Peyer's patch (tissue), 4 donors: Measurements from ENCODE around the gene OLIG3. TPM values are rescaled to one million over a fixed set of nuclear protein-coding genes. Genes with fewer than 3 reads are reported as not detected.
A peak's percentile ranks its signal among the peaks of the same experiment; 100 is the strongest.

Experiments
- DNase-seq, 3 donors: peaks; one replicate each; pipeline ENCODE4 v3.0.0-alpha.2; 2017 to 2019
- H3K27ac ChIP-seq, 4 donors: fragments of 200-600 bp; sonication (generic); one replicate each; pipeline ENCODE4 v1.5.1; 2016 to 2019
- H3K27me3 ChIP-seq, 2 donors: fragments of 200-600 bp; sonication (generic); one replicate each; pipeline ENCODE4 v1.5.1; 2019
- H3K36me3 ChIP-seq, 3 donors: fragments of 200-600 bp; sonication (generic); one replicate each; pipeline ENCODE4 v1.5.1; 2016 to 2019
- H3K4me1 ChIP-seq, 4 donors: fragments of 200-600 bp; sonication (generic); one replicate each; pipeline ENCODE4 v1.5.1; 2016 to 2019
- H3K4me3 ChIP-seq, 4 donors: fragments of 200-600 bp; sonication (generic); 1 replicate in 3 of 4; 2 replicates in 1 of 4; pipeline ENCODE4 v1.5.1; 2016 to 2019; ENCODE audit warnings: mild to moderate bottlenecking in 1 of 4
- H3K9me3 ChIP-seq, 4 donors: fragments of 200-600 bp; sonication (generic); one replicate each; pipeline ENCODE4 v1.5.1; 2016 to 2019; ENCODE audit warnings: mild to moderate bottlenecking in 1 of 4
- CTCF ChIP-seq, 6 experiments: fragments of 450-650 bp in 4 of 6; fragments of 200-600 bp in 2 of 6; sonication (generic) in 1 of 6; IDR thresholded peaks; one replicate each; pipeline ENCODE4 v1.5.1; 2017 to 2019; ENCODE audit warnings: antibody characterized with exemption in 6 of 6, mild to moderate bottlenecking in 3 of 6, moderate library complexity in 1 of 6
- POLR2A ChIP-seq, 2 donors: fragments of 450-650 bp; IDR thresholded peaks; one replicate each; pipeline ENCODE4 v1.5.1; 2017; ENCODE audit warnings: antibody characterized with exemption in 2 of 2, mild to moderate bottlenecking in 2 of 2, moderate library complexity in 2 of 2
- total RNA-seq, 4 donors: library from RNA; depleted of rRNA; stranded (reverse); fragments of >200 nt; gene quantifications; one replicate each; pipeline ENCODE4 v1.1.0, GENCODE V29; 2016

OLIG3 gene
- total RNA-seq, 4 donors from 2014 or later: not detected

- Histone ChIP-seq H3K27me3 (peaks cover 2 to 48% of the 10 kb centered on the region in 2 donors), H3K4me3 (no peak overlapping the region), H3K9me3 (no peaks in the 10 kb centered on the region), H3K36me3 (no peaks in the 10 kb centered on the region), H3K4me1 (peaks cover 0 to 15% (median 5%) of the 10 kb centered on the region in 4 donors), H3K27ac (no peak overlapping the region)
- no peak for TF ChIP-seq CTCF (IDR thresholded peaks at IDR 0.05)
- TF ChIP-seq POLR2A (IDR thresholded peaks at IDR 0.05): no peak
- DNase-seq: no peak
Measured at GRCh38 chr6:137487181-137487868, 6.9 kb downstream of the OLIG3 start.

GRCh38 chr6:137486416-137486815, 7.8 kb downstream of the OLIG3 start:
- no peak overlapping the region for H3K27ac ChIP-seq
- no peak for DNase-seq
- H3K27me3 ChIP-seq: peaks cover 0 to 41% of the 10 kb centered on the region in 2 donors
- H3K4me3 ChIP-seq: no peak overlapping the region
- TF ChIP-seq POLR2A (IDR thresholded peaks at IDR 0.05): no peak
- TF ChIP-seq CTCF (IDR thresholded peaks at IDR 0.05): no peak
- no peaks in the 10 kb centered on the region for H3K36me3 ChIP-seq
- peaks cover 0 to 15% (median 5%) of the 10 kb centered on the region in 4 donors for H3K4me1 ChIP-seq
- H3K9me3 ChIP-seq: no peaks in the 10 kb centered on the region

GRCh38 chr6:137480431-137480830, 13.8 kb downstream of the OLIG3 start:
- no peaks in the 10 kb centered on the region for H3K4me1 ChIP-seq

GRCh38 chr6:137475103-137475502, 19.1 kb downstream of the OLIG3 start:
- H3K4me3 ChIP-seq: no peak overlapping the region
- peaks cover 0 to 6% of the 10 kb centered on the region in 2 donors for H3K27me3 ChIP-seq
- H3K4me1 ChIP-seq: no peaks in the 10 kb centered on the region
- no peak for DNase-seq
- H3K36me3 ChIP-seq: no peaks in the 10 kb centered on the region
- H3K9me3 ChIP-seq: no peaks in the 10 kb centered on the region
- TF ChIP-seq CTCF (IDR thresholded peaks at IDR 0.05) (peak in 1 of 6 experiments; percentile 12), POLR2A (IDR thresholded peaks at IDR 0.05) (no peak)
- no peak overlapping the region for H3K27ac ChIP-seq

More at GRCh38 chr6:137480431-137480830, 13.8 kb downstream of the OLIG3 start:
- H3K36me3 ChIP-seq: no peaks in the 10 kb centered on the region
- no peak overlapping the region for H3K4me3 ChIP-seq
- no peak overlapping the region for H3K27ac ChIP-seq
- DNase-seq: no peak
- TF ChIP-seq POLR2A (IDR thresholded peaks at IDR 0.05): no peak
- TF ChIP-seq CTCF (IDR thresholded peaks at IDR 0.05): no peak
- H3K27me3 ChIP-seq: no peaks in the 10 kb centered on the region
- no peaks in the 10 kb centered on the region for H3K9me3 ChIP-seq

- H3K27me3 ChIP-seq: peaks cover 0 to 6% of the 10 kb centered on the region in 2 donors
- H3K4me1 ChIP-seq: no peaks in the 10 kb centered on the region
- H3K36me3 ChIP-seq: no peaks in the 10 kb centered on the region
- no peaks in the 10 kb centered on the region for H3K9me3 ChIP-seq
- TF ChIP-seq POLR2A (IDR thresholded peaks at IDR 0.05) (no peak), CTCF (IDR thresholded peaks at IDR 0.05) (no peak)
- DNase-seq: no peak
- H3K4me3 ChIP-seq: no peak overlapping the region
- no peak overlapping the region for H3K27ac ChIP-seq
Measured at GRCh38 chr6:137473598-137473997, 20.6 kb downstream of the OLIG3 start.
